Non-pigmented ciliary epithelial cell (primary cell): ENCODE data around the gene USP32.

Experiments
- DNase-seq: peaks from one replicate; pipeline ENCODE4 v3.0.0-alpha.2; 2010; ENCODE audit warnings: low read depth

Gene USP32

DNA sequence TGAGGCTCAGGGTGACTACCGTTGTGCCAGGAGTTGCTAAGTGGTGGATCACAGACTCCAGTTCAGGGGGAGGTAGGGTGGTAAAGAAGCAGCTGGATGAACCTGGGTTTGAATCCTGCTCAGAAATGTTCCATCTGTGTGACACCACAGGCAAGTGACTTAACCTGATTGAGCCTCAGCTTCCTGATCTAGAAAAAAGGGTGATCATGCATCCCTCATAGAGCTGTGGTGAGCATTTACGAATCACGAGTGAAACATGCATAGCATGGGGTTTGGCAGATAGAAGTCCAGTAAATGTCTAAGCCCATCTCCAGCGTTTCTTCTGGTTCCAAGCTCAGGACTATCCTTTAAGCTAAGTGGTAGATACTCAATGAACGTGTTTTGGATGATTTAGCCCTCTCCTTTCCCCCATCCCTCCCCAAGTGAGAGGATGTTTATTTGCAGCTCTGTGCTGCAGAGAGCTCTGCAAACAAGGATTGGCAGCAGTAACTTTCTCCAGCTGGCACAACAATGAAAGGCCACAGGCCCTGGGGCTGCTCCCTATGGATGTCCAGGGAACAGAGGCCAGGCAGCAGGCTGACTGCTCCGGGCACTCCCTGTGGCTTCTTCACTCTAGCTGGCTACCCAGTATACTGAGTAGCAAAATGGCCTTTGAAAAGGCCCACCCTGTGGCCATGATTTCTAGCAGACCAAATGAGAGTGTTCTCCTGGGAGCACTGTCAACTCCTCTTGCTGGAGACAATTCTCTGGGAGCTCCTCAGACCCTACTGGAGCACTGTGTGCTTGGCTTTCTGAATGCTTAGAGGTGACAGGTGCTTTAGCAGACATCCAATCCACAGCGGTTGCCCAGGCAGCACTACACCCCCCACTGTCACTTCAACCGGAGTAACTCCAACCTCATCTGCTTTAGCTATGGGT, 220.8 kb downstream of the USP32 start:
- no peak for DNase-seq

DNA sequence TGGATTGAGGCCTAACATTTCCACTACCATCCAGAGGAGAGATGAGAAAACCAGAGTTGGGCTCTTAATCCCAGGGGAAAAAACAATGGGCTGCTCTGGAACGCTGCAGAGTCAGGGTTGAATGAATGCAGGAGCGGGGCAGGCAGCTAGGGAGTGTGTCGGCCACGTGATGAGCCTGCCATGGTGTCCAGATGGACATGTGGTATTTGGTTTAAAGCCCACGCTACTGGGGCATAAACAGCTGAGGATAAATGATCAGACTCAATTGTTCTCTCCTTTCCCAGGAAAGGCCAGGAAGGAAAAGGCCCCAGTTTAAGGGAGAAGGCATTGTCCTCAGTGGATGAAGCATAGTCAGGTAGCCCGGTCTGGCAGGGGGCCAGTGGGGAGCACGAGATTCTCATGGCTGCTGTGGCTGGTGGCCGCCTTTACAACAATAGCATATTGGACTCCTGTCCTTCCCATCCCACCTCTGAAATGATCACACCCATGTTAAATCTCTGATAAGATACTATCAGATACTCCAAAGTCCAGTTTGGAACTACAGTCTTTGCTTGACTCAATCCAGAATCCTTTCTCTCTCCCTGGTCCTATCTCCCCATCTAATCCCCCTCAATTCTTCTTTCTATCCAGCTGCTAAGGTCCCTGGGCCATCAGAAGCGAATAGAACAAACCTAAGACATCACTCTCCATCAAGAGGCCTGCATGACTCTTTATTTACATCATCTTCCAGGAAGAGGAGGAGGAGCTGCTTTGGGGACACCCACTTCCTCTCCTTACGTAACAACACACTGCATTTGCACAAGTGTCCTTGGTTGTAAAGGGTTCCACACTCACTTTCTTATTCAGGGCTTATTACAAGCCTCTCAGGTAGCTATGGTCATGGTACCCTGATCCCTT, 221.8 kb downstream of the USP32 start:
- no peak for DNase-seq

DNA sequence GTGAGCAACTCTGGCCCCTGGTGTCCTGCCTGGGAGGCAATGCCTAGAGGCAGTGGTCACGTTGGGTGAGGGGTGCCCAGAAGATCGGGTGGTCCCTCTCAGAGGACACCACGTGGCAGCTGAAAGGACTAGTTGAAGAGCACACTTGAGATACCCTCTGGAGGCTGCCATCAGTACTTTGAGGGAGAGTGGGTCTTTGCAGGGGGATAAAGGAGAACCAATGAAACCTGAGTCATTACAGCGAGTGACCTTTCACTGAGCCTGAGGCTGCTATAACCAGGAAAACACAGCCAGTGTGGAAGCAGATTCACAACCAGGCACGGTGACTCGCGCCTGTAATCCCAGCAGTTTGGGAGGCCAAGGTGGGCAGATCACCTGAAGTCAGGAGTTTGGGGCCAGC, 223.3 kb downstream of the USP32 start:
- no peak for DNase-seq

DNA sequence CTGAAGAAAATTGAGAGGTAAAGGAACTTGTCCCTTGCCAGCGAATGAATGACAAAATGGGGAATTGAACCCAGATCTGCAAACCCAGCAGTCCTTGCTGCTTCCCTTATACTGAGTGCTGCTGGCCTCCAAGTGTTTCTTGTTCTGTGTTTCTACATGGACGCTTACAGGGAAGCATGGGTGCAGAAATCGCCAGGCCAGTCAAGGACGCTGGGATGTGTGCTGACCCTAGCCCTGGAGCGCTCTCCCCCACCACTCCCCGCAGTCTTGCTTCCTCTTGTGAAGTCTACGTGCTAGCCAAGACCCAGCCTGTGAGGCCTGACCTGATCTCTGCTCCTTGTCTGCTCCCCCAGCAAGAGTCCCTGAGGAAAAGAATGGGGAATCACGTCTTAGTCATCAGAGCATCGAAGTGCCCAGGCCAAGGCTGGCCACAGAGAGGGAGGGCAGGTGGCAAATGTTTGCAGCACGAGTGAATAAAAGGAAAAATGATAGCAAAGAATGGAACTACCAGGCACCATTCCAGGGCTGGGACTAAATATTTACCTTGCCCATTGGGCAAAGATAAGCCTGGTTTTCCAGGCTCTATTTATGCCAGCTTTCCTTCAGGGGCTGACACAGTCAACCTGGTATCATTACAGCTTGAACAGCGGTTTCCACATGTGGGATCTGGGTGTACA, 224.7 kb downstream of the USP32 start:
- no peak for DNase-seq

DNA sequence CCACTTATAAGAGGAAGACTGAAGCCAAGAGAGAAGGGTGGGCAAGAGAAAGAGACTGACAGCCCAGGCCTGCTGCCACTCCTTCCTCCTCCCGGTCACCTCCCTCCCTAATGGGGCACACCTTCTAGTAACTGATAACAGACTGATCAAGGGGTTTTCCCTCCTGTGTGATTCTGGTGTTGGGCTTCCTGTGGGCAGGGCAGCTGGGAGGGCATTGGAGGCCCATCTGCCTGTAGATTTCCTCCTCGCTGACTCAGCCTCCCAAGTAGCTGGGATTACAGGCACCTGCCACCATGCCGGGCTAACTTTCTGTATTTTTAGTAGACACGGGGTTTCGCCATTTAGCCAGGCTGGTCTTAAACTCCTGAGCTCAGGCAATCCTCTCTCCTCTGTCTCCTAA, 226.0 kb downstream of the USP32 start:
- DNase-seq, result no peak

DNA sequence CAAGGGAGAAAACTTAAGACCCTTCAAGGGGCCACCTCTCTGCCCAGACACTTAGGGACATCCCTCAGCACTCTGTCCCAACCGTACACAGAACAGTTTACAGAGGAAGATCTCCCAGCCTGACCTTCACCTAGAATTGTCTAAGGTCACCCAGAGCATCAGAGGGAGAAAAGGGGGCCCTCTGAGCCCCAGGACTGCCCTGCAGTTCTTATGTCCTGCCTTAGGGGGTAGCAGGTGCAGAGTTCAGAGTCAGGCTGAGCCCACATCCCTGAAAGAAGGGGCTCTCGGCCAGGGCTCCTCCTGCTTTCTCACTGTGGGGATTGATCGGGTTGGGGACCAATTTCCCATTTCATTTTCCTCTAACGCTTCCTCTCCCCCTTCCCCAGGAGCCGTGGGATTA, 226.7 kb downstream of the USP32 start:
- no peak for DNase-seq

DNA sequence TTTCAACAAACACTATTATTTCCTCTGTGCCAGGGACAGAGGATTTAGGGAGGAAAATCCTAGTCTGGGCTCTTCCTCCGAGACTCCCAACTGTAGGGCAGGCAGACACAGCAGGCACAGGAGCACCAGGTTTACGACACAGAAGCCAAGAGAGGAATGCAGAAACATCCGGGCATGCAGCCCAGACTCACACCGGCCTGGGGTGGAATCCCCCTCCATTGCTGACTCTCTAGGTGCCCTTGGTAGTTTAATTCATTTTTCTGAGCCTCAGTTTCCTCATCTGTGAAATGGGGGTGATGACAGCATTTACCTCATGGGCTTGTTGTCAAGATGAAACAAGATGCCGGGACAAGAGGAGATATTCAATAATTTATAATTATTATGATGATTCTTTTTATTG, 227.2 kb downstream of the USP32 start:
- no peak for DNase-seq

DNA sequence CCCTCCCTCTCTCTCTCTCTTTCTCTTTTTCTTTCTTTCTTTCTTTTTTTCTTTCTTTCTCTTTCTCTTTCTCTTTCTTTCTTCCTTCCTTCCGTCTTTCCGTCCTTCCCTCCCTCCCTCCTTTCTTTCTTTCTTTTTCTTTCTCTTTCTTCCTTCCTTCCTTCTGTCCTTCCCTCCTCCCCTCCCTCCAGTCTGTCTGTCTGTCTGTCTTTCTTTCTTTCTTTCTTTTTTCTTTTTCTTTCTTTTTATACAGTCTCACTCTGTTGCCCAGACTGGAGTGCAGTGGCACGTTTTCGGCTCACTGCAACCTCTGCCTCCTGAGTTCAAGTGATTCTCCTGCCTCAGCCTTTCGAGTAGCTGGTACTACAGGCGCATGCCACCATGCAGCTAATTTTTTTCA, 227.8 kb downstream of the USP32 start:
- no peak for DNase-seq

DNA sequence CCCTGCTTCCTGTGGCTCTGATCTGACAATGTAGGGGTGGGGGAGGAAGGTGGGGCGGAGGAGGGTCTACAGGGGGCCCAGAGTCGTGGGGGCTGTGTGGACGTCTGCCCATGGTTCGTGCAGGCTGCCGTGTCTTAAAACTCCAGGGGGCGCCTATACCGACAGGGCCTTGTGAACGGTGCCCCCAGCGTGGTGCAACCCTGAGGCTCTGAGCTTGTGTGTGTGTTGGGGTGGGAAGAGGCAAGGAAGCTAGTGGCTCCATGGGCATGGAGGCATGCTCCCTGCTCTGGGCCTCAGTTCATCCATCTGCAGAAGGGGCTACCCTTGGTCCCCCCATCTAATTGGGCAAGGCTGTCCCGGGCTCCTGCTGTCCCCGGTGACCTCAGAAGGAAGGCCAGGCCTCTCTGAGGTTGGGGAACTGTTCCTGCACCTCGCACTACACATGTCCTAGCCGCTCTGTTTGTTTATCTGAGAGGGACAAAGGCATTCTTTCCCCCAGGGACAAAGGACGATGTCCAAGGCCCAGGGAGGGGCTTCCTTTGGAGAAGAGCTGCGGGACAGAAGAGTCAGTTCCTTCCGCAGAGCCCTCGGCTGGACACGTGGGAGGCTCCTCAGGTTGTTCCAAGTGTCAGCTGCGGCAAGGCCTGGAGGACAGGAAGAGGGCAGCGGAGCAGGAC, 228.7 kb downstream of the USP32 start:
- no peak for DNase-seq

DNA sequence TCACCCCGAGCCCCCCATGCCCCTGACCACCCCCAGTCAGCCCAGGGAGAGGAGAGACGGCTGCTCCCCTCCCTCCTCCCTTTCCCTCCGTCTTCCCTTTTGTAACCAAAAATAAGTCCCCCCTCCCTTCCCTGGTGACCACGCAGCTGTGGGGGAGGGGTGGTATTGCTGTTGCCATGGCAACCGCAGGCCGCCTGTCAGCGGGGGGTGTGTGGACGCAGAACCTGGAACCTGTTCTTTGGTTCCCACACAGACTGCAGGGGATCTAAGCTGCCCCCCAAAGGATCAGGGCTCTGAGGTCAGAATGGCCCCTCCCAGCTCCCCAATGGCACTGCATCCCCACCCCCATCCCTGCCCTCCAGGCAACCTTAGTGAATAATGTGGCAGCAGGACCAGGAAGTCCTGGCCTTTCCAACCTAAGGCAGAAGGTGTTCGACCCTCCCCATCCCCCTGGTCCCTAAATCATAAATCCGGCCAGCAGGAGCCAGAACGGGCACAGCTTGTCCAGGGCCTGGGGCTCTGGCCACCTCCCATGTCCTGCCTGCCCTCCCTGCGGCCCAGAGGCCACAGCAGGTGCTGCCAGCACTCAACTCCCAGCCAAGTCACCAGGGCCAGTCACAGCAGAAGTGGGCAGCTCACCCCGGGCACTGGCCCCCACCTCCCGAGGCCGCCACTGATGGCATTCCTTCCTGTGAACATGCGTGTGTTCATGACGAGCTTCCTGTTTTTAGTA, 230.2 kb downstream of the USP32 start:
- no peak for DNase-seq

DNA sequence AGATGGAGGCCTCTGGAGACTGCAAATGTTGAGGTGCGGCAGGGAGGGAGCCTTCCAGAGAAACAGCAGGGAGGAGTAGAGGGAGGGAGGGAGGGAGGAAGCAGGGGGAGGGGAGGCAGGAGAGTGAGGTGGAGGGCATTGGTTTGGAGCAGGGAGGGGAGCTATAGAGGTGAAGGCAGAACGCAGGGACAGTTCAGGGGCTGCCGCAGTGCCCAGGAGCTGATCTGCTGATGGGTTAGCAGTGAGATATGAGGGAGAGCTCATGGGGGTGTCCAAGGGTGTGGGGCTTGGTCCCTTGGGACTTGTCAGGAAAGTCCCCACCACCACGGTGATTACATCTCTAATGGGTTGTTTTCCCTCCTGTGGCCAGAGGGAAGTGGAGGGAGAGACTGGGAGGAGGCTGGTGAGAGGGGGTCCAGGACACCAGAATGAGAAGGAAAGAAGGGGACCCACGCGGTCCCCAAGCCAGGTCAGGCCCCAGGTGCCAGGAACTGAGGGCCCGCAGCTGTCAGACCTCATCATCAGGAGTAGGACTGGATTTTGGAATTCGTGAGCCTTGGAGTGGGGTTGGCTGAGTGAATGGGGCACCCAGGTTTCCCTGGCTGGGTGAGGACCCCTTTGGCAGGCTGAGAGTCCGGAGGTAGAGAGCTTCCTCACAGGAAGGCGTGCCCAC, 231.0 kb downstream of the USP32 start:
- DNase-seq, result no peak

DNA sequence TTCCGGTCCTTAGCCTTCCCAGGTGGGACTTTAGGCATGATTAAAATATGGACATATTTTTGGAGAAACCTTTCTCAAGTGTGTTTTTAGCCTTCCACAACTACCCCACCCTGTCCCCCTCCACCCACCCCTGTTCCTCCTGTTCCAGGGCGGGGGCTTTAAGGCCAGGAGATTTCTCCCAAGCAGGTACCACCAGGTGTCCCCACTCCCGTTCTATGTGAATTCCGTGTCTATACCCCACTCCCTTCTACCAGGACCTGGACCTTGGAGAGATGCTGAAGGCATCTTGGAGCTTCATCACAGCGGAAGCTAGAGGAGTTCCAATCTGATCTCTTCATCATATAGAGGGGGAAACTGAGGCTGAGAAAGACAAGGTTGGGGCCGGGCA, 232.5 kb downstream of the USP32 start:
- DNase-seq, result no peak

DNA sequence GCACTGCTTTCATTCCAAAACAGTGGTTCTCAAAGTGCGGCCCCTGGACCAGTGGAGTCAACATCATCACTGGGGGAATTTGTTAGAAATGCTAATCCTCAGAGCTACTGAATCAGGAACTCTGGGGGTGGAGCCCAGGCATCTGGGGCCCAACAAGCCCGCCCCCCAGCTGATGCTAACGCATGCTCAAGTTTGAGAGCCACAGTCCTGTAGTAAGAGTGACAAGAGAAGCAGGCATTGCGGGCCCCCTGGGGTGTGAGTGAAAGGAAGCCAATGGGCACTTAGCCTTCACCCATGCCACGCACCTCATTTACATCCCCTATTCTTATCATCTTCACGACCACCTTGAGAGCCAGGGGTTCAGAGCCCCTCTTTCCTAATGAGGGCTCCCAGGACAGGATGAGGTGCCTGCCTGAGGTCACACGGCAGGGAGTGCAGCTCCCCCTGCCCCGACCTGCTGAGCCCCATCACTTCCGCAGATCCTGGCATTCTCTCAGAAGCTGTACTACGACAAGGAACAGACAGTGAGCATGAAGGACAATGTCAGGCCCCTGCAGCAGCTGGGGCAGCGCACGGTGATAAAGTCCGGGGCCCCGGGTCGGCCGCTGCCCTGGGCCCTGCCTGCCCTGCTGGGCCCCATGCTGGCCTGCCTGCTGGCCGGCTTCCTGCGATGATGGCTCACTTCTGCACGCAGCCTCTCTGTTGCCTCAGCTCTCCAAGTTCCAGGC, 233.0 kb downstream of the USP32 start:
- no peak for DNase-seq

DNA sequence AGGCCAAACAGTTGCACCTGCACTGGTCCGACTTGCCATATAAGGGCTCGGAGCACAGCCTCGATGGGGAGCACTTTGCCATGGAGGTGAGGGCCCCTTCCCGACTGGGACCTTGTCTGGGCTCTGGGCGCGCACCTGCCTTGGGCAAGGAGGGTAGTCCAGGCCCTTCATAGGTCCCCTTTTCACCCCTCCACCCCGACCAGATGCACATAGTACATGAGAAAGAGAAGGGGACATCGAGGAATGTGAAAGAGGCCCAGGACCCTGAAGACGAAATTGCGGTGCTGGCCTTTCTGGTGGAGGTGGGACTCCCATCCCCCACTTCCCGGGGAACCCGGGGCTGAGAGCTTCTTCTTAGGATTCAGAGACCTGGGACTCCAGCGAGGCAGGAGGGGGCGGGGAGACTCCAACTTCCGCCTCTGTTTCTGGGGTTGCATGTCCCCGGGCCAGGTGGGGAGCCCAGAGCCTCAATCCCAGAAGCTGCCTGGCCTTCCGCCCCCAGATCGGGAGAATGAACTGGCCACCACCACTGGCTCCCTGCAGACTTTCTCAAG, 234.4 kb downstream of the USP32 start:
- no peak for DNase-seq

DNA sequence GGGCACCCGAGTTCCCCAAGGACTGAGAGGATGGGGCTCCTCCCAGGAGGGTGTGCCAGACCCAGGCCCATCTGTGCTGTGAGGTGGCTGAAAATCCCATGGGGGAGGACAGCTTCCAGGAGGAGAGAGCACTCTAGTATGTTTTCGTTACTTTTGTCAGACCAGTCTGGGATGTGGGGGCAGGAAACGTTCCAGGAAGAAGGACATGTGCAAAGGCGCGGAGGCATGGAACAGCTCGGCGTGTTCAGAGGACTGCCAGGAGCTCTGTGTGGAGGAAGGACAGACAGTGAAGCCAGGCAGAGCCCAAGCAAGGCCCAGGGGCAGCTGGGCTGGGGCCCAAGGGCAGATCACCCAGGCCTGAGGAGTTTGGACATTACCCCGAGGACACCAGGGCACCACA, 235.2 kb downstream of the USP32 start:
- DNase-seq, result no peak

DNA sequence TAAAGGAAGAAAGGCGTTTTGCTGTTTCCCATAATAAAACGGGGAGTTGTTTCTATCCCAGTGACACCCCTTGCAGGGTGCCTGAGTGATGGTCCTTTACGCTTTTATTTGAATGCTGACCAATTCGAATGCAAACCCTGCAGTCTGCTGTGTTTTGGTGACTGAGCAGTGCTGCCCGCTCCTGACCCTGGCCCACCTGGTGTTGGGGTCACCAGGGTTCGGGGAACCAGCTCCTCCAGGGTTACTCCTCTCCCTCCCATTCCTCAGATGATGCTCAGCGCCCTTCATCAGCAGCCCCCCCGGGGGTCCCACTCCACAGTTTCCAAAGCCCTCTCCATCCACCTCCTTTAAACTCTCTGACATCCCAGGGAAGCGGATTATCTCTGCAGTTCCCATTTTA, 236.1 kb downstream of the USP32 start:
- DNase-seq, result no peak

DNA sequence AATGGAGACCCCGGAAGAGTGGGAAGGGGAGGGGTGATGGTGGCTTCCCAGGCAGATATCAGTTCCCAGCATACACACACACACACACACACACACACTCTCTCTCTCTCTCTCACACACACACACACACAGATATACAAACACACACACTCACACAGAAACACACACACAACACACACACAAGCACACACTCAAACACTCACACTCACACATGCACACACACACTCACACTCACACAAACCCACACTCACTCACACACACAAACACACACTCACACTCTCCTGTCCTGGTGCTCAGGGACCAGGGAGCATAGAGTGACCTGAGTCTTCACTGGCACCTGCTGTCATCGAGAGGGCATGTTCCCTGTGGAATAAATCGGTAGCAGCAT, 236.5 kb downstream of the USP32 start:
- DNase-seq, result no peak

DNA sequence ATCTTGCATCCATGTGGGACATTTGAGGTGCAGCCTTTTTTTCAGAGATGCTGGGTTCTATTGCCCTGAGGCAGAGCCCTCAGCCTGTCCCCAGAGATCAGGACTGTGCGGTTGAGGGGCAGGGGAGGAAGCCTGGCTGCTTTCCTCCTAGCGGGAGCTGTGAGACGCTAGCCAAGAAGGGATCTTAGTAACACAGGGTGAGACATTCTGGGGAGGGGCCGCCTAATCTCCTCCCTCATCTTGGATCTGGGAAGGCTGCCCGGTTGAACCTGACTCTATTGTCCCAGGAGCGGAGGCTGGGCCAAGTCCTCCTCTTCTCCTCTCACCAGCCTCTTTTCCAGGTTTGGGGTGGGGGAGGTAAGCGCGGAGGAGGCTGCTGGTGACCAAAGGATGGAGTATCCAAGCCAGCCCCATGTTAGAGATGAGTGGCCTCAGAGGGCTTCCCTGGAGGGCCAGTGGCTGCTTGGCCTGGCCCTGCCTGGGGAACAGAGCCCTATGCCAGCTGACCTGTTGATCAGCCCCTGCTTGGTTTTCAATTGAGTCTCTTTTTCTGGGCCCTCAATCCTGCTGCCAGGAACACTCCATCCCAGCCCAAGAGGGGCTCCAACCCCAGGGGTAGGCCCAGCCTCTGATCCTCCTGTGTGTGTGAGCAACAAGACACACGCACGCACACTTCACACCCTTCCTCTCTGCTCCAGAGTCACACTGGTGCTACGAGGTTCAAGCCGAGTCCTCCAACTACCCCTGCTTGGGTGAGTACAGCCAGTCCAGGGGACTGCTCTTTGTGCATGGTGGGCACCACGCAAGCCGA, 237.1 kb downstream of the USP32 start:
- DNase-seq, result no peak
